Thyroid gland (tissue), 4 donors: Measurements from ENCODE around the gene ALOXE3.

ENCODE experiments used
- CTCF ChIP-seq, 6 experiments: fragments of 200-600 bp in 3 of 6; fragments of 450-650 bp in 3 of 6; sonication (generic) in 3 of 6; IDR thresholded peaks; one replicate each; pipeline ENCODE4 v1.5.1; 2016 to 2019; ENCODE audit warnings: antibody characterized with exemption in 6 of 6, mild to moderate bottlenecking in 2 of 6, inconsistent platforms in 1 of 6, moderate library complexity in 1 of 6
- POLR2A ChIP-seq, 2 donors: fragments of 450-650 bp; IDR thresholded peaks; one replicate each; pipeline ENCODE4 v1.6.1; 2017; ENCODE audit warnings: antibody characterized with exemption in 2 of 2, mild to moderate bottlenecking in 2 of 2, moderate library complexity in 1 of 2

DNA sequence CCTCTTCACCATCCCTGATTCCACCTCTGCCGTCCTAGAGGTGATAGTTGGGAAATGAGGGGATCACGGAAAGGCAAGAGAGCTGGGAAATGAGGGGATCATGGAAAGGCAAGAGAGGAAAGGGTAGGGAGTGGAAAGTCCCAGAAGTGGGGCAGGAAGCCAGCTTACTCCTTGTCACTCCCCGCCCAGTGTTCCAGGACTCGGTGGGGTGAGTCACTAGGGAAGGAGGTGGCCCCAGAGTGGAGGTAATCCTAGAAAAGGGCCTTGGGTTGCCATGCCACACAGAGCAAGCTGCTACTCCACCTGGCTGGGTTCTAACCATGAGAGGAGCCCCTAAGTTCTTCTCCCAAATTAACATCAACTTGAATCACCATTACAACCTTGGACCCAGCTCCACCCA lies 14.8 kb downstream of the ALOXE3 start:
- TF ChIP-seq POLR2A (IDR thresholded peaks at IDR 0.05) (no peak), CTCF (IDR thresholded peaks at IDR 0.05) (no peak)
